ENCODE results near the gene SPG7.

GRCh38 chr16:89548344-89549006 is 40.3 kb downstream of the SPG7 start:
- TF ChIP-seq CTCF (IDR thresholded peaks at IDR 0.05) (no peak), POLR2A (IDR thresholded peaks at IDR 0.05) (no peak)

Measured in esophagus squamous epithelium (tissue), 4 donors.